Central memory CD8-positive, alpha-beta T cell (primary cell): ENCODE data around the gene TARS1.

Source experiments
- ATAC-seq: fragments of 150-1000 bp; cut with Tn5 transposase; replicated peaks from 2 replicates; pipeline ENCODE4 v1.10.0; 2022; ENCODE audit warnings: mild to moderate bottlenecking, moderate FRiP score, moderate number of reproducible peaks; ENCODE audit not compliant: poor library complexity, severe bottlenecking; ENCODE audit errors: extremely low read depth
- DNase-seq, 2 donors: peaks; one replicate each; pipeline ENCODE4 v3.0.0; 2021; ENCODE audit warnings: low spot score in 2 of 2
- H3K27ac Mint-ChIP-seq: one replicate; pipeline ENCODE4 v1.8.0; 2022; ENCODE audit warnings: low read depth, mild to moderate bottlenecking, moderate library complexity, mixed read lengths
- H3K27me3 Mint-ChIP-seq: one replicate; pipeline ENCODE4 v1.8.0; 2022; ENCODE audit warnings: mixed read lengths
- H3K36me3 Mint-ChIP-seq: one replicate; pipeline ENCODE4 v1.8.0; 2022; ENCODE audit warnings: mild to moderate bottlenecking, moderate library complexity, mixed read lengths; ENCODE audit not compliant: insufficient read depth
- H3K4me1 Mint-ChIP-seq: one replicate; pipeline ENCODE4 v1.8.0; 2022; ENCODE audit warnings: mixed read lengths
- H3K4me3 Mint-ChIP-seq: one replicate; pipeline ENCODE4 v1.8.0; 2022; ENCODE audit warnings: mild to moderate bottlenecking, moderate library complexity, mixed read lengths
- H3K9me3 Mint-ChIP-seq: one replicate; pipeline ENCODE4 v1.8.0; 2022; ENCODE audit warnings: mixed read lengths

The TARS1 gene

DNA sequence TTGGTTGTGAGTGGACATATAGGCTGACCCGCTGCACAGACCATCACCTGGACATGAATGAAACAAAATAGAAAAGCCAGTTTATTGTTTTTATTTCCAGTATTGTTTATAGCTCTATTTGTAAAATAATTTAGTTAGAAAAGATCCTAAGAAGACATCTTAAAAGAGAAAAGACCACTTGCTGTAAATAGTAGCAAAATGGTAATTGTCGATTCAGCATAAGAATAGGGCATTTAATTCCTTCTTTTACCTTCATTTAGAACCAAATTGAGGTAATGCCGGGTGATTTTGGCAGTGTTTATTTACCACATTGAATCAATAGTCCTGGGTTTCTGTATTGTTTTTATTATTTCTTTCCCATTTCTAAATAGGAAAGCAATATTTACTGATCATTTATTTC lies 7.4 kb downstream of the TARS1 start:
- DNase-seq (no peak), ATAC-seq (no peak)
- peak overlapping the region; percentile 13 for H3K27ac Mint-ChIP-seq
- no peaks in the 10 kb centered on the region for H3K9me3 Mint-ChIP-seq
- H3K4me3 Mint-ChIP-seq: no peak overlapping the region
- H3K27me3 Mint-ChIP-seq: no peaks in the 10 kb centered on the region
- H3K4me1 Mint-ChIP-seq: peaks cover 35% of the 10 kb centered on the region
- H3K36me3 Mint-ChIP-seq: peaks cover 34% of the 10 kb centered on the region

DNA sequence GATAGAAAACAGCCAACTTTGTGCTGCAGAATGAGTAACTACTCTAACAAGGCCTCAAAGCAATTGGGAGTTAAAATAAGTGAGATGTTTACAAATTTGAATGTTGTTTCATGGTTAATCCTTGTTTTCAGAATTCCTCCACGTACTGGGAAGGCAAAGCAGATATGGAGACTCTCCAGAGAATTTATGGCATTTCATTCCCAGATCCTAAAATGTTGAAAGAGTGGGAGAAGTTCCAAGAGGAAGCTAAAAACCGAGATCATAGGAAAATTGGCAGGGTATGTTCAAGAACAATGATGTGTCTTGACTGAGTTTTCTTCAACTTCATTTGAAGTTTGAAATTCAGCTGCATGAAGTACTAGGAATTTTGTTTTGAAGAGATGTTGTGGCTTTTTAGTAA lies 16.4 kb downstream of the TARS1 start:
- Mint-ChIP-seq H3K9me3 (no peaks in the 10 kb centered on the region), H3K4me3 (no peak overlapping the region), H3K27ac (no peak overlapping the region), H3K4me1 (peaks cover 7% of the 10 kb centered on the region), H3K36me3 (peaks cover 71% of the 10 kb centered on the region), H3K27me3 (no peaks in the 10 kb centered on the region)
- ATAC-seq (no peak), DNase-seq (no peak)

DNA sequence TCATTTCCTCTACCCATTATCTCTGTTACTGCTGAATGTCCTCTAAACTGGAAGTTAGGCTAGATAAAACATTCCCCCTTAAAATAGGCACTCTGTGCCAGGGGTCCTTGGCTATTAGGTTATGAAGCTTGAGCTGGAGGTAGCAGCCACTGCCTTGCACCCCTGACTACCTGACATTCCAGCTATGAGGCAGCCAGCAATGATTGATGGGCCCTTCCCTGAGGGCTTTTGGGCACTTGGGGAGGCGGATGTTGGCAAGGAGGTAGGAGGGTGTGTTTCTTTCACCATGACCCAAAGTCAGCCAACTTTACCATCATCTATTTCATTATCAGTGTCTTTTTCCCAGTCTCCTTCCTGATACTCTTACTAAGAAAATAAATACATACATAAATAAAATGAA lies 17.1 kb downstream of the TARS1 start:
- H3K27me3 Mint-ChIP-seq: no peaks in the 10 kb centered on the region
- ATAC-seq (no peak), DNase-seq (no peak)
- no peak overlapping the region for H3K4me3 Mint-ChIP-seq
- H3K4me1 Mint-ChIP-seq: no peaks in the 10 kb centered on the region
- H3K27ac Mint-ChIP-seq: no peak overlapping the region
- peaks cover 77% of the 10 kb centered on the region for H3K36me3 Mint-ChIP-seq
- no peaks in the 10 kb centered on the region for H3K9me3 Mint-ChIP-seq

DNA sequence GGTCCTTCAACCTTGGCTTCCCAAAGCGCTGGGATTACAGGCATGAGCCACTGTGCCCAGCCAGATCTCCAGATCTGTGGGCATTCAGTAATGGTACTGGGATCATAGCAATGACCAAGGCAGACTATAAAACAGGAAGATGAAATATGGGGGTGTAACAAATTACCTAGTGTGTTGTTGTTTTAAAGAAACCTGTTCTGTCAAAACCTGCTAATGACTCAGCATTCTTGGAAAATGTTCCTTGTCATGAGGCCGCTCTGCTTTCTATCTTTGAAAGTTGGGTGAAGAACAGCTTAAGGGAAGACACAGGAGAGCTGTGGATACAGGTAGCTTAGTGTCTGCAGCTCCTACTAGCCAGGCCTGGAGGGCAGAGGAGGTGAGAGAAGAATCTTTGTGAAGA lies 19.4 kb downstream of the TARS1 start:
- ATAC-seq (no peak), DNase-seq (no peak)
- Mint-ChIP-seq H3K27ac (no peak overlapping the region), H3K36me3 (peaks cover 76% of the 10 kb centered on the region), H3K27me3 (no peaks in the 10 kb centered on the region), H3K4me3 (no peak overlapping the region), H3K4me1 (no peaks in the 10 kb centered on the region), H3K9me3 (no peaks in the 10 kb centered on the region)

DNA sequence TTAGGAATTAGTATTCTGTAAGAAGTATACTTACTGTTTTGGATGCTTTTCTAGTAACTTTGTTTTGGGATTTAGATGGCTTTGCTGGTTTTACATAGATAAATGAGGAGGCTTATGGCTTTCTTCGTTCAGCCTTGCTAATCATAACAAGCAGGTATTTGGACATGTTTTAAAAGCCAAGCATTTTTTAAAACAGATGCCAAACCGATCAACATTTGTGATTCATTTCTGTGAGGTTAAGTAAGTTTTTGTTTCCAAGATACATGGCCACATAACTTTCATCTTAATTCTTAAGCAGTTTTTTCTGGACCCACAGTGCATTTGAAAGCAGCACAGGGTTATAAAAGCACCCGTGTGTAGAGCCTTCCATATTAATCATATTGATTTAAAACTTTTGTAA lies 21.7 kb downstream of the TARS1 start:
- no peak for ATAC-seq
- Mint-ChIP-seq H3K27ac (no peak overlapping the region), H3K4me3 (no peak overlapping the region), H3K27me3 (no peaks in the 10 kb centered on the region), H3K9me3 (no peaks in the 10 kb centered on the region), H3K36me3 (peaks cover 73% of the 10 kb centered on the region), H3K4me1 (no peaks in the 10 kb centered on the region)
- no peak for DNase-seq

DNA sequence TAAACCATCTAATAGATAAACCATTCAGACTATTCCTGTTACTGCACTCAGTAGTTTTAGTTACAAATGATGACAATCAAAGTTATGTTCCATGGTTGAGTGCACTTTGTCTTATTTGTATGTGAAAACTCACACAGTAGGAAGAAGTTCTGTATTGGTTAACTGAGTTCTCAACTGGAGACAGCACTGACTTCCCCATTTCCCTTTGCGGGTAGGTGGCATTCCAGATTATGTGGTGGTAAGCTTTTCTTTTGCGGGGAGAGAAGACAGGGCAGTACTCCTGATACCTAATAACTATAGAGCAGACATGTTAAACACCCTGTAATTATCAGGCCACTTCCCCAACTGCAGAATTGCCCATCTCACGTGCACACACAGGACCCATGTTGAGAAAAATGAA lies 24.4 kb downstream of the TARS1 start:
- H3K4me1 Mint-ChIP-seq: no peaks in the 10 kb centered on the region
- H3K36me3 Mint-ChIP-seq: peaks cover 74% of the 10 kb centered on the region
- DNase-seq (no peak), ATAC-seq (no peak)
- no peak overlapping the region for H3K4me3 Mint-ChIP-seq
- H3K27me3 Mint-ChIP-seq: no peaks in the 10 kb centered on the region
- no peaks in the 10 kb centered on the region for H3K9me3 Mint-ChIP-seq
- H3K27ac Mint-ChIP-seq: no peak overlapping the region

DNA sequence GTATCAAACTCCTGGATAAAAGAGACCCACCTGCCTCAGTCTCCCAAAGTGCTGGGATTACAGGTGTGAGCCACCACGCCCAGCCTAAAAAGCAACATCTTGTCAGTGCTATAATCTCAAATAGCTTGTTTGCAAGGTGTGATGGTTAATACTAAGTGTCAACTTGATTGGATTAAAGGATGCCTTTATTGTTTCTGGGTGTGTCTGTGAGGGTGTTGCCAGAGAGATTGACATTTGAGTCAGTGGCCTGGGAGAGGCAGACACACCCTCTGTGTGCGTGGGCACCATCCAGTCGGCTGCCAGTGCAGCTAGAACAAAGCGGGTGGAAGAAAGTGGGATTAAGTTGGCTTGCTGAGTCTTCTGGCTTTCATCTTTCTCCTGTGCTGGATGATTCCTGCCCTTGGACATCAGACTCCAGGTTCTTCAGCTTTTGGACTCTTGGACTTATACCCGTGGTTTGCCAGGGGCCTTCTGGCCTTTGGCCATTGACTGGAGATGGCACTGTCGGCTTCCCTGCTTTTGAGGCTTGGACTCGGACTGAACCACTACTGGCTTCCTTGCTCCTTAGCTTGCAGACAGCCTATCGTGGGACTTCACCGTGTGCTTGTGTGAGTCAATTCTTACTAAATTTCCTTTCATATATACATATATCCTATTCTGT lies 28.1 kb downstream of the TARS1 start:
- H3K4me1 Mint-ChIP-seq: no peaks in the 10 kb centered on the region
- no peak overlapping the region for H3K4me3 Mint-ChIP-seq
- no peaks in the 10 kb centered on the region for H3K9me3 Mint-ChIP-seq
- H3K27me3 Mint-ChIP-seq: no peaks in the 10 kb centered on the region
- ATAC-seq (no peak), DNase-seq (no peak)
- no peak overlapping the region for H3K27ac Mint-ChIP-seq
- peaks cover 49% of the 10 kb centered on the region for H3K36me3 Mint-ChIP-seq

DNA sequence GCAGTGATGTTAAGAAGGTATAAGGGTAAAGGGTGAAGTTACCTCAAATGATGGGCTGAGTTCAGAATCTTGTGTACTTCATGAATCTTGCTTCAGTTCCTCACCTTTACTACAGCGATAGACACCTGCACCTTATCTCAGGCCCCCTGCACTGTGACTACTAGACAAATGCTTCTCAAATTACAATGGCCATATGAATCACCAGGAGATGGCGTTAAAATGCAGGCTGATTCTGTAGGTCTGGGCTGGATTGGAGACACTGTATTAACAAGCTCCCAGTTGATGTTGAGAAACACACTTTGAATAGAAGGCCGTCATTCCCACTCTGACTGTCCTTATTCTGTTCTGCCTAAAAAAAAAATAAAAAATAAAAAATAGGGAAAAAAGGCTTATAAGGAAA lies 29.8 kb downstream of the TARS1 start:
- DNase-seq: no peak
- Mint-ChIP-seq H3K36me3 (peaks cover 45% of the 10 kb centered on the region), H3K4me3 (no peak overlapping the region), H3K27me3 (no peaks in the 10 kb centered on the region), H3K4me1 (no peaks in the 10 kb centered on the region), H3K27ac (no peak overlapping the region), H3K9me3 (no peaks in the 10 kb centered on the region)
- ATAC-seq: no peak

DNA sequence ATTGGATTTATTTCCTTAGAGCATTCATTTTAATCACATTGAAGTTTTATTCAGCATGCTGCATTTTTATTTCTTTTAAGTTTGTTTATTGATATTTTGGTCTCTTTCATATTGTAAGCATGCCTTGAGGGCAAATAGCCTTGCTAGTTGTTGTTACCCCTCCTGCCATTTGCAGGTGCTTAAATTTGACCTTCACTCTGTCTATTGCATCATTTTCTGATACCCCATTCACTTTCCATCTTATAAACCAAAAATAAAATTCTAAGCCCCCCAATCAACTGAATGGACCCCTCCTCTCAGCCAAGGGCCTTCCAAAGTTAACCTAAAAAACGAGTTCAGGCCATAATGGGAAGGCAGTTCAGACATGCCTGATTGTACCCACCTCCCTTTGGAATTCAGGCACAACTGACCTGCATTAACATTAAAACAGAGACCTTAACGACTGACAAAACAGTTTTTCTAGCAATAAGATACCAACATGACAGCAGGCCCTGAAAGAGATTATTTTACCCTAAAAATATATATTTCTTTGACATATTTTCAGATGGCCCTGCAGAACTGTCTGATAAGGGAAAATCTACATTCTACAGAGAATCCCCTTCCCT lies 32.1 kb downstream of the TARS1 start:
- no peak for ATAC-seq
- no peaks in the 10 kb centered on the region for H3K9me3 Mint-ChIP-seq
- H3K4me3 Mint-ChIP-seq: no peak overlapping the region
- no peaks in the 10 kb centered on the region for H3K4me1 Mint-ChIP-seq
- H3K36me3 Mint-ChIP-seq: peaks cover 28% of the 10 kb centered on the region
- no peak for DNase-seq
- H3K27ac Mint-ChIP-seq: peak overlapping the region; percentile 29
- H3K27me3 Mint-ChIP-seq: no peaks in the 10 kb centered on the region

DNA sequence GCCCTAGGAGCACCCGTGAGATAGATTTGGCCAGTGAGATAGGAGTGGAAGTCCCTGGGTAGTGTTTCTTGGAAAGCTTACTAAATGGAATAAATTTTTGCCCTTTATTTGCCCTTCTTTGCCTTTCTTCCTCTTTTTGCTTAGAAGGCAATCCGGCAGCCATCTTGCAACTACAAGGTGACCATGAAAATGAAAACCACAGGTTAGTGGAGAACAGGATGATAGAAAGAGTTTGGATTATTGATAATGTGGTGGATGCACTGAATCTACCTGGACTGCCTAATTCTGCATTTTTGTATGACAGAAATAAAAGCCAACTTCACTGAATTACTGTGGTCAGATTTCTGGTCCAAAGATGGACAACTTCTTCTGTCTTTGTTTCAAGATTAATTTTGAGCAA lies 33.2 kb downstream of the TARS1 start:
- no peaks in the 10 kb centered on the region for H3K9me3 Mint-ChIP-seq
- no peak overlapping the region for H3K27ac Mint-ChIP-seq
- H3K27me3 Mint-ChIP-seq: no peaks in the 10 kb centered on the region
- H3K36me3 Mint-ChIP-seq: peaks cover 21% of the 10 kb centered on the region
- no peaks in the 10 kb centered on the region for H3K4me1 Mint-ChIP-seq
- H3K4me3 Mint-ChIP-seq: no peak overlapping the region
- DNase-seq: no peak
- no peak for ATAC-seq

DNA sequence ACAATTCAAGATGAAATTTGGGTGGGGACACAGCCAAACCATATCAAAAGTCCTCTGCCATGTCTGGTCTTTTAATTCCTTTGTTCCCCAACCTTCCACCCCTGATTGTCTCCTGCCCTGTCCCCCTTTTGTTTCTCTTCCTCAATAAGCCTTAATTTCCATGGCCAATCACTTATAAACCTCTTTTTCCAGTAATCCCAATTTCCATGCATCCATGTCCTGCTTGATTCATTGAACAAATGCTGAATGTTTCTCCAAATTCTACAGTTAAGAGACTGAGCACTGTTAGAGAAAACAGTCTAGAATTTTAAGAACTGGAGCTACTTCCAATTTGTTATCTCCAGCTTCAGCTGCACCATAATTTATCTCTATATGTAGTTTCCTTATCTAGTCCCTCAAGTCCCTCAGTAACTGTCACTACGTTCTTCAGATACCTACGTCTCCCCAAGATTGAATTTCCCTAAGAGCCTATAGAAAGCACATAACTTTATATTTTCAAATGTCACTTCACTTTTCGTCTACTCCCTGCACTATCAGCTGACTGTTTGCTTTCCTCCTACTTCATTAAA lies 34.2 kb downstream of the TARS1 start:
- Mint-ChIP-seq H3K9me3 (no peaks in the 10 kb centered on the region), H3K36me3 (peaks cover 16% of the 10 kb centered on the region), H3K4me1 (no peaks in the 10 kb centered on the region), H3K27ac (no peak overlapping the region), H3K4me3 (no peak overlapping the region), H3K27me3 (no peaks in the 10 kb centered on the region)
- DNase-seq: no peak
- ATAC-seq: no peak

DNA sequence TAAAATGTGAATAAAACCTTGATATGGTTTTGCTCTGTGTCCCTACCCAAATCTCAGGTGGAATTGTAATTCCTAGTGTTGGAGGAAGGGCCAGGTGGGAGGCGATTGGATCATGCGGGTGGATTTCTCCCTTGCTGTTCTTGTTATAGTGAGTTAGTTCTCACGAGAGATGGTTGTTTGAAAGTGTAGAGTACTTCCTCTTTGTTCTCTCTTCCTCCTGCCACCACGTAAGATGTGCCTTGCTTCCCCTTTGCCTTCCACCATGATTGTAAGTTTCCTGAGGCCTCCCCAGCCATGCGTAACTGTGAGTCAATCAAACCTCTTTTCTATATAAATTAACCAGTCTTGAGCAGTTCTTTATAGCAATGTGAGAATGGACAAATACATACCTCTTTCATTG lies 34.9 kb downstream of the TARS1 start:
- Mint-ChIP-seq H3K4me1 (no peaks in the 10 kb centered on the region), H3K27me3 (no peaks in the 10 kb centered on the region), H3K36me3 (peaks cover 14% of the 10 kb centered on the region), H3K27ac (no peak overlapping the region), H3K9me3 (no peaks in the 10 kb centered on the region), H3K4me3 (no peak overlapping the region)
- no peak for ATAC-seq
- no peak for DNase-seq

DNA sequence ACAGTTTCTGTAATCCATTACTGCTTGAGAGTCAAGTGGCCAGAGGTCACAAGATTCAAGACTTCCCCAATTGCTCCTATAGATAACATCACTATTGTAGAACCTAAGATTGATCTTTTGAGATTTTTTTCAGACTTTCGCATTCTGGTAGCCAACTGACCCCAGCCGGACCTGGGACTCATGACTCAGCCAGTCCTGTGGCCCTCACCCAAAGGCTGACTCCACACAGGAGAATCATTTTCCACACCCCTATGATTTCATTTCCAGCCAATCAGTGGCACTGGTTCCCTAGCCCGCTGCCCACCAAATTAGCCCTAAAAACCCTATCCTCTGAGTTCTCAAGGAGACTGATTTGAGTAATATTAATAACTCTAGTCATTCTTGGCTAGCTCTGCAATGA lies 36.2 kb downstream of the TARS1 start:
- peaks cover 8% of the 10 kb centered on the region for H3K36me3 Mint-ChIP-seq
- no peaks in the 10 kb centered on the region for H3K4me1 Mint-ChIP-seq
- no peaks in the 10 kb centered on the region for H3K9me3 Mint-ChIP-seq
- H3K4me3 Mint-ChIP-seq: no peak overlapping the region
- DNase-seq (no peak), ATAC-seq (no peak)
- H3K27me3 Mint-ChIP-seq: no peaks in the 10 kb centered on the region
- no peak overlapping the region for H3K27ac Mint-ChIP-seq
